Ramos (cell line): Measurements from ENCODE around the gene CTPS2.
"Not testable (repeated sequence)": the region's sequence is repeated elsewhere in the genome, so short reads cannot be mapped to it uniquely, and the experiment has no call there.

Experiments
- in situ Hi-C: fragments of 300-500 bp; cut with MboI; formaldehyde crosslinking; loops from one replicate; pipeline ENCODE4 v1.14.3; 2022; ENCODE audit warnings: low sequenced_read_pairs; ENCODE audit not compliant: unreplicated experiment

The CTPS2 gene

GRCh38 chrX:16715638-16716037, 3.2 kb upstream of the CTPS2 start:
- in situ Hi-C loops: not testable (repeated sequence)

DNA sequence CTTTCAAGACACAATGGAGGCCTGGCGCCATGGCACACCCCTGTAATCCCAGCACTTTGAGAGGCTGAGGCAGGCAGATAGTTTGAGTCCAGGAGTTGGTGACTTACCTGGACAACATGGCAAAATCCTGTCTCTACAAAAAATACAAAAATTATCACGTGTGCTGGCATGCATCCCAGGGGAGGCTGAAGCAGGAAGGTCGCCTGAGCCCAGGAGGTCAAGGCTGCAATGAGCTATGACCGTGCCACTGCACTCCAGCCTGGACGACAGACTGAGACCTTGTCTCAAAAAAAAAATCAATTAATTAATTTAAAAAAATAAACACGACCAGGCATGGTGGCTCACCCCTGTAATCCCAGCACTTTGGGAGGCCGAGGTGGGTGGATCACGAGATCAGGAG, 2.0 kb upstream of the CTPS2 start:
- in situ Hi-C loops: no loop called here

DNA sequence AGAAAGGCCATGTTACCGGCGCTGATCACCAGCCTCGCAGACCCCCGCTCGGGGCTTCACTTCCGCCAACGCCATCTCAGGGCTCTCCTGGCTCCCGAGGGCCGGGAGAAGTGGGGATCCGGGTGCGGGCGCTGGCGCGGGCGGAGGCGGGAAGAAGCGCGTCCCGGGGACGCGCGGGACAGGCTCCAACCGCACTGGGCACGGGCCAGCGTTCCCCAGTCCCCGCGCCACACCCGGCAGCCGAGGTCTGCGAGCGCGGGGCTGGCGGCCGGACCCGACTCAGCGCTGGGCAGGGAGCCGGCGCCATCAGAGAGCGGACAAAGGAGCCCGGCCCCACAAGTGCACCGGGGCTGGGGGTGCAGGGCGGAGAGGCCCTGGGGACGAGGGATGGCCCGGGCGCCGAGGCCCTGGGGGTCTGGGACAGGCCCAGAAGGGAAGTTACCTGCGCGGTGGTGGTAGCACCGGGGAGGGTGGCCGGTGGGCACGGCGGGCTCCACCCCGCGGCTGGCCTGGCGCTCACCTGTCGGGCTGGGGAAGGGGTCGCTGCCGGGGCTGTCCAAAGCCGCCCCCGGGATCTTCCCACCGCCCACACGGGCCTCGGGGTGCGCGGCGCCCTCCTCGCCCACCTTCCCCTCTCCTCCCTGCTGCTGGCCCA, 449 bp downstream of the CTPS2 start:
- in situ Hi-C loops: no loop called here

- in situ Hi-C loops: no loop called here
Measured at GRCh38 chrX:16711219-16711811, 1.2 kb downstream of the CTPS2 start.

GRCh38 chrX:16708016-16708415, 4.5 kb downstream of the CTPS2 start:
- in situ Hi-C loops: no loop called here

DNA sequence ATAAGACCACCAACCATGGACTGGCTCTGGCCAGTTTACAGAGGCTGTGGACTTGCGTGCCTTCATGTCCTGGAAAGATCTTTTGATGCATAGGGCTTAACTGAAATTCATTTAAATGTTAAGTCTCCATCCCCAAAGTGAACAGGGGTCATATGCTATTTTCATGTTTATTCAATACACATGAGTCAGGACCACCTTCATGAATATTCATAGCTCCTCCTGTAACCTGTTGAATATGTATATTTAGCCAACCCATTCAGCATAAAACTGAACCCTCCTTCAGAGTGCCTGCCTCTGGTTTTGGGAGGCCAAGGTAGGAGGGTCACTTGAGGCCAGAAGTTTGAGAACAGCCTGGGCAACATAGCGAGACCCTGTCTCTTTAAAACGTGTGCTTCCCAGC, 7.1 kb downstream of the CTPS2 start:
- in situ Hi-C loops: no loop called here

GRCh38 chrX:16702700-16703599, 9.5 kb downstream of the CTPS2 start:
- in situ Hi-C loops: no loop called here

DNA sequence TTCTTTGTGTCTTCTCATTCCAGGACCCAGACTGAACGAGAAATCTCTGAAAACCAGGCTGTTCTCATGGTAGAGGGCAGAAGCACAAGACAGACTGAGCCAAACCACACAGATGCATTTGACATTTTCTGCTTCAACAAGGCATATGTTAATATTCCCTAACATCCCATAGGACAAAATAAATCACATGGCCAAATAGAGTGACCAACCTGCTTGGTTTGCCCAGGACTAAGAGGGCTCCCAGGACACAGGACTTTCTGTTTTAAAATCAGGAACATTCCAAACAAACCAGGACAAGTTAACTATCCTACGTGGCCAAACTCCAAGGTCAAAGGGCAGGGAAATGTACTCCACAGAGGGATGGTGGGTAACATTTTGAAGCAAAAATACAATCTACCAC, 11.7 kb downstream of the CTPS2 start:
- in situ Hi-C loops: no loop called here

GRCh38 chrX:16699389-16699788, 13.1 kb downstream of the CTPS2 start:
- in situ Hi-C loops: no loop called here

- in situ Hi-C loops: no loop called here
Measured at GRCh38 chrX:16696956-16697355, 15.5 kb downstream of the CTPS2 start.

DNA sequence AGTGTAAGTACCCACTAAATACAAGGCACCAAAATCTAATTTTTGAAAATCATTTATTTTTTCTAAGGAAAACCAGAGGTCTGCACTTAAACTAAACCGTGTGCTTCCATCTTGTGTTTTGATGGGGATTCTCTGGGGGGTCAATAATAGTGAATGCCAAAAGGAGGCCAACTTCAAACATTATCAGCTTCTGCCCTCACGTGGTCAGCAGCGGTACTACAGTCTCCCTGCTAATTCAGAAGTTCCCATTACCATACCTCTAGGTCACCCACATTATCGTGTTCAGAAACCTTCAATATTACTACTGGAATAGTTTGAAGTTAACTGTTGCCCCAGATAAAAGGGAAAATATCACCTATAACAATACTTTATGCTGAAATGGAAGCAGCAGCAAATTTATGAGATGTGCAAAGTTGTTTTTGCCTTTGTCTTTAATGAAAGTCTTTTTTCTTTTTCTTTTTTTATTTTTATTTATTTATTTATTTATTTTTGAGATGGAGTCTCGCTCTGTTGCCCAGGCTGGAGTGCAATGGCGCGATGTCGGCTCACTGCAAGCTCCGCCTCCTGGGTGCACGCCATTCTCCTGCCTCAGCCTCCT, 17.3 kb downstream of the CTPS2 start:
- in situ Hi-C loops: no loop called here

DNA sequence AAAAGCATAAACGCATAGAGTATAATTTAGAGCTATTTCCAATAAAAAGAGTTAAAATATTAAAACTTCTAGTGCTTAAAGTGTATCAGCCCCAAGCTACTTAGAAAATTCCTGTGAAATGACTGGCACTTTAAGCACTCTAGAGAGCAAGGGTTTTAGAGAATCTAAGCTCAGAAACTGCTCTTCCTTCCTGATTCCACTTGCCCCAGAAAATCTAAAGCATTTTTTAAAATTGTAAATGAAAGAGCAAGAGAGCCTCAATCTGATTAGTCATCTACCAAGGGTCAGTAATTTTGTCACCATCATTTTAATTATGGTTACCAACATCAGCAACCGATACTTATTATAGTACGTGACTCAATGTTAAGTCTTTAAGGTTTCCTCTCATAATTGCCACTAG, 25.0 kb downstream of the CTPS2 start:
- in situ Hi-C loops: no loop called here

DNA sequence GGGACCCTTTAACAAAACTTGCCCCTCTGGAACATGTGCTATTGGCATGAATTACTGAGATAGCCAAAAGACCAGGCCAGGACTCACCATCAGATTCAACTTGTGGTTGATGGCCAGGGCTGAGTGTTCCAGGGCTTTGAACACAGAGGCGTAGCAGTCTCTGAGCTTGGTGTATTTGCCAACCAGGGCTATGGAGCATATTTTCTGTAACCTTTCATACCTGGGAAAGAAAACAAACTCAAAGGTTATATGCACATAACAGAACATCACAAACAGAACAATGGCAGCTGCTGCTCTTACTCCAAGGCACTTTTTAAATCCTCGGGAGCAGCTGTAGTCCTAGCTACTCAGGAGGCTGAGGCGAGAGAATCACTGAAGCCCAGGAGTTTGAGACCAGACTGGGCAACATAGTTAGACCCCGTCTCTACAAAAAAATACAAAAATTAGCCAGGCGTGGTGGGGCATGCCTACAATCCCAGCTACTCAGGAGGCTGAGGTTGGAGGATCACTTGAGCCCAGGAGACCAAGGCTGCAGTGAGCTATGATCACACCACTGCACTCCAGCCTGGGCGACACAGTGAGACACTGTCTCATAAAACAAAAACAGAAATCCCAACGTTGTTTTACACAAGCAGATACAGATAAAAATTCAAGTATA, 29.3 kb downstream of the CTPS2 start:
- in situ Hi-C loops: no loop called here

- in situ Hi-C loops: no loop called here
Measured at GRCh38 chrX:16678689-16679088, 33.8 kb downstream of the CTPS2 start.

GRCh38 chrX:16671005-16671404, 41.5 kb downstream of the CTPS2 start:
- in situ Hi-C loops: no loop called here

DNA sequence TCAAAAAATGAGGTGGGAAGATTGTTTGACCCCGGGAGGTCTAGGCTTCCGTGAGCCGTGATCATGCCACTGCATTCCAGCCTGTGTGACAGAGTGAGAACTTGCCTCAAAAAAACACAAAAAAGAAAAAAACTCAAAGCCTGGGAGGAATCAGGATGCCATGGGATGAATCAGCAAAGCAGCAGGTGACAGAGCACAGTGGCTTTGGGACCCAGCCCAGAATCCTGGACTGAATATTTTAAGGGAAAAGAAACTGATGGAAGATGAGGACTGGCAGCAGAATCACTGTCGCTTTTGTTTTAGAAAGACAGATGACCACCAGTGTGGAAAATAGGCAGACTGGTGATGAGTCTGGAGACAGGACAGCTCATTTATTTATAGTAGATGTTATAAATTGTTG, 45.9 kb downstream of the CTPS2 start:
- in situ Hi-C loops: no loop called here

DNA sequence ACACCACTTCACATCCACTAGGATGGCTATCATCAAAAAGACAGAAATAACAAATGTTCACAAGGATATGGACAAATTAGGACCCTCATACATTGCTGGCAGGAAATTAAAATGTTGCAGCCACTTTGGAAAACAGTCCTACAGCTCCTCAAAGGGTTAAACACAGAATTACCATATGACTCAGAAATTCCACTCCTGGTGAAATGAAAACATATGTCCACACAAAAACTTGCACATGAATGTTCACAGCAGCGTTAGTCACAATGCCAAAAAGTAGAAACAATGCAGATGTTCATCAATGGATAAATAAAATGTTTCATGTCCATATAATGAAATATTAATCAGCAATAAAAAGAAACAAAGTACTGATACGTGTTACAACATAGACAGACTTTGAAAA, 47.4 kb downstream of the CTPS2 start:
- in situ Hi-C loops: no loop called here

GRCh38 chrX:16664626-16665025, 47.8 kb downstream of the CTPS2 start:
- in situ Hi-C loops: no loop called here

GRCh38 chrX:16664074-16664473, 48.4 kb downstream of the CTPS2 start:
- in situ Hi-C loops: no loop called here

- in situ Hi-C loops: no loop called here
Measured at GRCh38 chrX:16662402-16662801, 50.1 kb downstream of the CTPS2 start.
